ENCODE data around the gene MYOG. TPM values are rescaled to one million over a fixed set of nuclear protein-coding genes. Genes with fewer than 3 reads are reported as not detected.

MYOG gene
- total and polyA plus RNA-seq, 2 of the 13 experiments (the other 11 are each of a cell fraction or from before 2014, with no cell fraction given), result not detected

DNA sequence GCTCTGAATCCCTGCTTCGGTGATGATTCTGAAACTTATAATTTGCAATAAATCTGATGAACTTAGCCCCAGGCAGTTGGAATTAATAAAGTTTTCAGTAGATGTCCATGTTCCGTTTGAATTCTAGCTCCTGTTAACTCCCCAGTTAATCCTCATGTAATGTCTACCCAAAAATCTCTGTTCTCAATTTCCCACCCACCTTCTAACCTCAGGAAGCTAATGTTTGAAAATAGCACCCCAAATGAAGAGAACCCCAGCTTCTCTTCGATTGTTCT is 3.6 kb downstream of the MYOG start:
- Histone ChIP-seq H3K27me3 (ENCODE audit: control insufficient read depth in 1 of 2, insufficient read depth in 2 of 2, low read length in 2 of 2) (peaks cover 4 to 31% of the 10 kb centered on the region in 2 experiments; a peak in 4 of 5 replicates), H3K9me3 (ENCODE audit: low read length) (no peaks in the 10 kb centered on the region), H3K36me3 (replicated peaks in 1 of 2; ENCODE audit: control insufficient read depth in 1 of 2, insufficient read depth in 2 of 2, low read length in 2 of 2) (no peaks in the 10 kb centered on the region), H3K27ac (ENCODE audit: extremely low read length, insufficient read depth, low read length) (no peak overlapping the region), H3K9ac (ENCODE audit: insufficient read depth, low read depth, low read length) (no peak overlapping the region), H3K4me1 (ENCODE audit: insufficient read depth, low read length) (no peaks in the 10 kb centered on the region), H3K4me2 (ENCODE audit: low read depth, low read length) (no peak overlapping the region), H2AFZ (ENCODE audit: low read length) (no peak overlapping the region), H4K20me1 (ENCODE audit: insufficient read depth, low read length) (no peaks in the 10 kb centered on the region), H3K79me2 (ENCODE audit: insufficient read depth, low read length) (no peaks in the 10 kb centered on the region), H3K4me3 (replicated peaks in 1 of 3; ENCODE audit: insufficient read depth in 1 of 3, low read depth in 2 of 3, low read length in 3 of 3) (no peak overlapping the region)
- ATAC-seq, result no peak
- no TSS peak for BruUV-seq (replicated peaks)
- DNase-seq (ENCODE audit: low spot score), result no peak
- in situ Hi-C loops (cut with HindIII; ENCODE audit: extremely low pct_ligation_motif_present, low pct_unique_long_range_greater_than_20kb) (no loop called here), intact Hi-C loops (cut with micrococcal nuclease; ENCODE audit: unreplicated experiment) (no loop called here)
- WGBS (ENCODE audit: low lambda C conversion rate), result 35% methylated on average over 2 of the region's 3 CpGs
- ChIA-PET CTCF (ENCODE audit: low intra/inter-chr PET ratio, low total read pairs) (no interaction called here), POLR2A (no interaction called here)
- TF ChIP-seq ZNF747 (CRISPR knock-in tag; IDR thresholded peaks at IDR 0.05; ENCODE audit: borderline replicate concordance) (no peak), ZBTB21 (CRISPR knock-in tag; IDR thresholded peaks at IDR 0.05) (no peak), PHF21A (CRISPR knock-in tag; IDR thresholded peaks at IDR 0.05) (no peak), ZNF572 (CRISPR knock-in tag; IDR thresholded peaks at IDR 0.05) (no peak), ZNF768 (CRISPR knock-in tag; IDR thresholded peaks at IDR 0.05) (no peak)
- FAIRE-seq, result no peak

- intact Hi-C loops (cut with micrococcal nuclease; ENCODE audit: unreplicated experiment), result no loop called here
- H3K27me3 ChIP-seq (ENCODE audit: control insufficient read depth in 1 of 2, insufficient read depth in 2 of 2, low read length in 2 of 2), result peaks cover 4 to 28% of the 10 kb centered on the region in 2 experiments; a peak in 4 of 5 replicates
- H2AFZ ChIP-seq (ENCODE audit: low read length), result no peak overlapping the region
- no peaks in the 10 kb centered on the region for H4K20me1 ChIP-seq (ENCODE audit: insufficient read depth, low read length)
- ATAC-seq (no peak), FAIRE-seq (no peak), DNase-seq (ENCODE audit: low spot score) (no peak)
- ChIA-PET POLR2A (no interaction called here), CTCF (ENCODE audit: low intra/inter-chr PET ratio, low total read pairs) (no interaction called here)
- no peaks in the 10 kb centered on the region for H3K9me3 ChIP-seq (ENCODE audit: low read length)
- no peak overlapping the region for H3K4me2 ChIP-seq (ENCODE audit: low read depth, low read length)
- in situ Hi-C loops (cut with HindIII; ENCODE audit: extremely low pct_ligation_motif_present, low pct_unique_long_range_greater_than_20kb), result no loop called here
- no peaks in the 10 kb centered on the region for H3K36me3 ChIP-seq (replicated peaks in 1 of 2; ENCODE audit: control insufficient read depth in 1 of 2, insufficient read depth in 2 of 2, low read length in 2 of 2)
- H3K27ac ChIP-seq (ENCODE audit: extremely low read length, insufficient read depth, low read length), result no peak overlapping the region
- H3K4me3 ChIP-seq (replicated peaks in 1 of 3; ENCODE audit: insufficient read depth in 1 of 3, low read depth in 2 of 3, low read length in 3 of 3), result no peak overlapping the region
- H3K9ac ChIP-seq (ENCODE audit: insufficient read depth, low read depth, low read length), result no peak overlapping the region
- no TSS peak for BruUV-seq (replicated peaks)
- 55% methylated on average over 5 of the region's 9 CpGs for WGBS (ENCODE audit: low lambda C conversion rate)
- TF ChIP-seq FOXA1 (IDR thresholded peaks at IDR 0.05), result no peak
- no peak for TF ChIP-seq FOXA1 (CRISPR knock-in tag; IDR thresholded peaks at IDR 0.05)
- TF ChIP-seq ZNF780A (CRISPR knock-in tag; IDR thresholded peaks at IDR 0.05), result no peak
- no peak for TF ChIP-seq CENPT (CRISPR knock-in tag; IDR thresholded peaks at IDR 0.05; ENCODE audit: low read depth)
- no peak for TF ChIP-seq SP2 (CRISPR knock-in tag; IDR thresholded peaks at IDR 0.05)
- TF ChIP-seq ATRX (CRISPR knock-in tag; IDR thresholded peaks at IDR 0.05; ENCODE audit: borderline replicate concordance), result no peak
- no peaks in the 10 kb centered on the region for H3K4me1 ChIP-seq (ENCODE audit: insufficient read depth, low read length)
- H3K79me2 ChIP-seq (ENCODE audit: insufficient read depth, low read length), result no peaks in the 10 kb centered on the region
Observed at GRCh38 chr1:203081465-203082230, 4.2 kb downstream of the MYOG start.
